Kidney (tissue), 14 donors: ENCODE measurements around the gene SH2D5. TPM values are rescaled to one million over a fixed set of nuclear protein-coding genes. Genes with fewer than 3 reads are reported as not detected.

Experiments
- DNase-seq, 5 donors: peaks; one replicate each; pipeline ENCODE4 v3.0.0-alpha.2; 2013 to 2020
- FAIRE-seq: peaks from 2 replicates; lab custom pipeline; 2012; peaks lifted over from hg19 to GRCh38; lab: Jason Lieb, UNC
- H3K27ac ChIP-seq, 2 donors: one replicate each; pipeline ENCODE4 v1.7.0; 2013; ENCODE audit warnings: low read depth in 2 of 2, low read length in 2 of 2, inconsistent platforms in 1 of 2
- H3K27me3 ChIP-seq: one replicate; pipeline ENCODE4 v1.7.1; 2013; ENCODE audit warnings: low read length, inconsistent platforms; ENCODE audit not compliant: control insufficient read depth, insufficient read depth
- H3K36me3 ChIP-seq, 3 donors: one replicate each; pipeline versions ENCODE4 v1.7.0 to v1.7.1; 2013; ENCODE audit warnings: low read length in 3 of 3, control low read depth in 1 of 3, inconsistent platforms in 1 of 3; ENCODE audit not compliant: insufficient read depth in 3 of 3, control insufficient read depth in 2 of 3
- H3K4me1 ChIP-seq, 3 donors: one replicate each; pipeline versions ENCODE4 v1.7.0 to v1.7.1; 2013; ENCODE audit warnings: low read length in 3 of 3, inconsistent platforms in 1 of 3, low read depth in 1 of 3; ENCODE audit not compliant: control insufficient read depth in 2 of 3, insufficient read depth in 2 of 3
- H3K4me3 ChIP-seq, 3 donors: one replicate each; pipeline versions ENCODE4 v1.7.0 to v1.8.1; 2013; ENCODE audit warnings: low read length in 3 of 3, control low read depth in 1 of 3, inconsistent platforms in 1 of 3
- H3K9ac ChIP-seq, 3 donors: one replicate each; pipeline versions ENCODE4 v1.7.0 to v1.7.1; 2013; ENCODE audit warnings: low read length in 3 of 3, control low read depth in 1 of 3, inconsistent platforms in 1 of 3
- H3K9me3 ChIP-seq, 3 donors: one replicate each; pipeline versions ENCODE4 v1.7.0 to v1.7.1; 2013; ENCODE audit warnings: low read length in 3 of 3, control low read depth in 1 of 3, inconsistent platforms in 1 of 3; ENCODE audit not compliant: control insufficient read depth in 2 of 3, insufficient read depth in 1 of 3
- intact Hi-C: fragments of 100-400 bp; cut with DNase I; formaldehyde crosslinking; loops from one replicate; pipeline ENCODE4 v1.11.1; 2022
- polyA plus RNA-seq: library from polyadenylated mRNA; stranded (reverse); fragments of 350-450 nt; fragmentation: Illumina TruSeq; extraction: RNeasy Lipid Tissue Mini Kit (QIAGEN cat#74804); gene quantifications from one replicate; pipeline ENCODE4 v1.2.3, GENCODE V29; 2014; ENCODE audit warnings: low read depth, low replicate concordance; ENCODE audit not compliant: insufficient read depth
- total RNA-seq: library from RNA; stranded (reverse); fragmentation: NEBNext Ultra II Directional; extraction: Animal tissue kit (Norgen Biotek cat#: 25700); gene quantifications from one replicate; pipeline ENCODE4 v1.2.1, GENCODE V29; 2021
- TF ChIP-seq, protein P1 (sequence below): IDR thresholded peaks from 3 replicates; pipeline ENCODE4 v1.5.1; 2012; ENCODE audit warnings: mild to moderate bottlenecking, moderate library complexity, borderline replicate concordance; ENCODE audit not compliant: insufficient read depth; ENCODE audit errors: extremely low read depth
- donor health status: control.
- donor health status: control.
- donor health status: control.
- donor health status: control.
- donor health status: control.
- donor health status: DM: yes; HTN: yes; CAD: no.
- donor health status: Normal renal cell carcinoma (clear cell type).

Gene SH2D5
- total and polyA plus RNA-seq, 2 donors from 2014 or later: 0.19 to 0.57 TPM

DNA sequence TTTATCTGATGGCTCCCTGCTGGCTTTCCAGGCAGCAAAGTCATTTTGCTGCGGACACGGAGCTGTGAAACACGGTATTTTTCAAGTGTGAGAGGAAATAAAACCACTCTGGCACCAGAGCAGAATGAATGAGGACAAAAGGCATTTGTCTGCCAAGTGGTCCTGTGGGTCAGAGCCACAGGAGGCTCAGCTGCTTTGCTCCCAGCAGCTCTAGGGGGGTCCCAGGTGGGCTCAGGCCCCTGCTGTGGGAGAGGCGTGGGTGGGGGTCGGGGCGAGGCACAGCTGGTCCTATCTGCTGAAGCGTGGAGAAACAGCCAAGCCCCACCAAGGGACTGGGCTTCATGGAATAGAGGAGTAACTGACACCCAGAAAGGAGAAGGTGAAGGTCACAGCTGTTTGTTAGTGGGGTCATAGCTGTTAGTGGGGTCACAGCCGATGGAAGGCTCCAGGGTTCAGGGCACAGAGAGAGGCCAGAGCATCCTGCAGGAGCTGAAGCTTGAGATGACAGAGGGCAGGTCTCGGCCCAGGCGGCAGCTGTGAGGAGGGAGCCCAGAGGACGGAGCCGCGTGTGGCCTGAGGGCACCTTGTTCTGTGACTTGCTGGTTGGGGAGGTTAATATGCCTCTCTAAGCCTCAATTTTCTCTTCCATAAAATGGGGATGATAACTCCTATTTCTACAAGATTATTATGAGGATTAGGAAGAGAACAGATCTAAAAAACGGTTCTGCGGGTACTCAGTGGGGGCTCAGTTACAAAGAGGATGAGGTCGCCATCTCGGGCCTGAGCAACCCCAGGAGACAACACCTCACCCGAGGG is 21.8 kb downstream of the SH2D5 start:
- FAIRE-seq (no peak), DNase-seq (peak in 1 of 5 donors; percentile 19)
- H3K27me3 ChIP-seq: no peaks in the 10 kb centered on the region
- no peak overlapping the region for H3K4me3 ChIP-seq
- intact Hi-C loops: no loop called here
- no peak overlapping the region for H3K27ac ChIP-seq
- no peaks in the 10 kb centered on the region for H3K36me3 ChIP-seq
- no peak overlapping the region for H3K9ac ChIP-seq
- H3K9me3 ChIP-seq: no peaks in the 10 kb centered on the region
- no peaks in the 10 kb centered on the region for H3K4me1 ChIP-seq
- TF ChIP-seq, protein P1, sequence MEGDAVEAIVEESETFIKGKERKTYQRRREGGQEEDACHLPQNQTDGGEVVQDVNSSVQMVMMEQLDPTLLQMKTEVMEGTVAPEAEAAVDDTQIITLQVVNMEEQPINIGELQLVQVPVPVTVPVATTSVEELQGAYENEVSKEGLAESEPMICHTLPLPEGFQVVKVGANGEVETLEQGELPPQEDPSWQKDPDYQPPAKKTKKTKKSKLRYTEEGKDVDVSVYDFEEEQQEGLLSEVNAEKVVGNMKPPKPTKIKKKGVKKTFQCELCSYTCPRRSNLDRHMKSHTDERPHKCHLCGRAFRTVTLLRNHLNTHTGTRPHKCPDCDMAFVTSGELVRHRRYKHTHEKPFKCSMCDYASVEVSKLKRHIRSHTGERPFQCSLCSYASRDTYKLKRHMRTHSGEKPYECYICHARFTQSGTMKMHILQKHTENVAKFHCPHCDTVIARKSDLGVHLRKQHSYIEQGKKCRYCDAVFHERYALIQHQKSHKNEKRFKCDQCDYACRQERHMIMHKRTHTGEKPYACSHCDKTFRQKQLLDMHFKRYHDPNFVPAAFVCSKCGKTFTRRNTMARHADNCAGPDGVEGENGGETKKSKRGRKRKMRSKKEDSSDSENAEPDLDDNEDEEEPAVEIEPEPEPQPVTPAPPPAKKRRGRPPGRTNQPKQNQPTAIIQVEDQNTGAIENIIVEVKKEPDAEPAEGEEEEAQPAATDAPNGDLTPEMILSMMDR: no peak

DNA sequence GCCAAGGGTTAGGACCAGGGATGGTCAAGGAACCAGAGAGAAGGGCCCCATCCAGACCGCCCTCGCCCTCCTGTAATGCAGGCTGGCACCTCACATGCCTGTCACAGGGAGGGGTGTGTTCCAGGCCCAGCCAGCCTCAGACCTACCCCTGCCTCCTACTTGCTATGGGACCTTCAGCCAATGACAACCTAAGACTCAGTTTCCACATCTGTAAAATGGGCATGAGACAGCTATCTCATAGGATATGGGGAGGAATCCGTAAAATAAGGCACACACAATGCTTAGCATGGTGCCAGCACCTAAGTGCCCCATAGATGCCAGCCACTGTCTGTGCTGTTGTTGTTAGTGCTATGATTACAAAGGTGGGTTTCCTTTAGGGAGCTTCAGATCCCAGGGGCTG is 22.6 kb downstream of the SH2D5 start:
- Histone ChIP-seq H3K9ac (no peak overlapping the region), H3K27me3 (no peaks in the 10 kb centered on the region), H3K36me3 (no peaks in the 10 kb centered on the region), H3K9me3 (no peaks in the 10 kb centered on the region), H3K4me1 (no peaks in the 10 kb centered on the region), H3K27ac (no peak overlapping the region), H3K4me3 (no peak overlapping the region)
- DNase-seq (no peak), FAIRE-seq (no peak)
- intact Hi-C loops: no loop called here
- TF ChIP-seq, protein P1: no peak

DNA sequence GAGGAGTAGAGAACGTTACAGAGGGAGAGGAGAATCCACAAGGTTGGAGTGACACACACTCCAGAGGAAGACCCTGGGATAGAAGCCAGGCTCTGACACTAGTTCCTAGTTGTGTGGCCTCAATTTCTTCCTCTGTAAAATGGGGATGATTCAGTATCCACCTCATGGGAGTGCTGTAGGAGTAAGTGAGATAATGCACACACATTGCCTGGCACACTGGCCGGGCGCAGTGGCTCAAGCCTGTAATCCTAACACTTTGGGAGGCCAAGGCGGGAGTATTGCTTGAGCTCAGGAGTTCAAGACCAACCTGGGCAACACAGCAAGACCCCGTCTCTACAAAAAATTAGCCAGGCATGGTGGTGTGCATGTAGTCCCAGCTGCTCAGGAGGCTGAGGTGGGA is 23.6 kb downstream of the SH2D5 start:
- no peak for FAIRE-seq

More for the DNA sequence above, 23.6 kb downstream of the SH2D5 start:
- H3K9ac ChIP-seq: no peak overlapping the region
- H3K27ac ChIP-seq: no peak overlapping the region
- H3K4me3 ChIP-seq: no peak overlapping the region
- DNase-seq: no peak
- H3K9me3 ChIP-seq: no peaks in the 10 kb centered on the region
- TF ChIP-seq, protein P1: no peak
- no peaks in the 10 kb centered on the region for H3K27me3 ChIP-seq
- no peaks in the 10 kb centered on the region for H3K4me1 ChIP-seq
- H3K36me3 ChIP-seq: no peaks in the 10 kb centered on the region
- intact Hi-C loops: no loop called here
